H1 (cell line): Measurements from ENCODE around the gene NUDT2. TPM values are rescaled to one million over a fixed set of nuclear protein-coding genes. Genes with fewer than 3 reads are reported as not detected.

Experiments used
- CTCF ChIA-PET: fragments of 300-600 bp; sonication (Branson Sonifier 250); formaldehyde crosslinking; loops from one replicate; lab custom pipeline; 2021; ENCODE audit not compliant: partially characterized antibody; lab: Charles Lee
- POLR2A ChIA-PET: fragments of 300-600 bp; sonication (Branson Sonifier 250); formaldehyde crosslinking; loops from one replicate; lab custom pipeline; 2021; ENCODE audit warnings: inconsistent platforms; ENCODE audit not compliant: partially characterized antibody; lab: Charles Lee
- DNase-seq, 2 experiments: peaks; one replicate each; pipeline versions ENCODE4 v3.0.0 to v3.0.0-alpha.2; 2010 to 2022; ENCODE audit warnings: low spot score in 2 of 2, low read depth in 1 of 2, mixed read lengths in 1 of 2
- FAIRE-seq: peaks from 2 replicates; lab custom pipeline; 2011; peaks lifted over from hg19 to GRCh38; lab: Jason Lieb, UNC
- H2AFZ ChIP-seq: 2 replicates; pipeline ENCODE4 v1.8.1; 2012; ENCODE audit warnings: low read length, inconsistent platforms
- H2AK5ac ChIP-seq: 2 replicates; pipeline ENCODE4 v1.6.1; 2013; ENCODE audit warnings: low read depth, low read length
- H2BK120ac ChIP-seq: replicated peaks from 2 replicates; pipeline ENCODE3; 2013; ENCODE audit warnings: low read depth, low read length, inconsistent platforms
- H2BK12ac ChIP-seq: 2 replicates; pipeline ENCODE4 v1.6.1; 2013; ENCODE audit warnings: low read depth, low read length
- H2BK15ac ChIP-seq: 2 replicates; pipeline ENCODE4 v1.6.1; 2013; ENCODE audit warnings: low read length
- H2BK20ac ChIP-seq: 2 replicates; pipeline ENCODE4 v1.6.1; 2013; ENCODE audit warnings: low read length
- H2BK5ac ChIP-seq: 2 replicates; pipeline ENCODE4 v1.6.1; 2013; ENCODE audit warnings: low read depth, low read length
- H3K14ac ChIP-seq: 2 replicates; pipeline ENCODE4 v1.6.1; 2013; ENCODE audit warnings: inconsistent platforms; ENCODE audit not compliant: insufficient read length
- H3K18ac ChIP-seq: 2 replicates; pipeline ENCODE4 v1.6.1; 2013; ENCODE audit warnings: low read length; ENCODE audit errors: extremely low read depth
- H3K23ac ChIP-seq: 2 replicates; pipeline ENCODE4 v1.6.1; 2013; ENCODE audit warnings: inconsistent platforms; ENCODE audit not compliant: insufficient read length
- H3K23me2 ChIP-seq: 2 replicates; pipeline ENCODE4 v1.6.1; 2013; ENCODE audit warnings: low read depth, low read length
- H3K27ac ChIP-seq: 2 replicates; pipeline ENCODE4 v1.6.1; 2011; ENCODE audit warnings: low read depth, low read length, inconsistent platforms
- H3K27me3 ChIP-seq, 4 experiments: replicated peaks in 1 of 4; 1 replicate in 1 of 4; 2 replicates in 3 of 4; pipeline versions ENCODE4 v1.6.1 to v1.8.1; 2011 to 2013; ENCODE audit warnings: low read length in 3 of 4, mild to moderate bottlenecking in 3 of 4, inconsistent platforms in 2 of 4, mixed read lengths in 2 of 4, moderate library complexity in 1 of 4; ENCODE audit not compliant: control insufficient read depth in 3 of 4, insufficient read depth in 3 of 4; ENCODE audit errors: extremely low read depth in 1 of 4
- H3K36me3 ChIP-seq, 4 experiments: 2 replicates each; pipeline versions ENCODE4 v1.6.1 to v1.8.1; 2011 to 2013; ENCODE audit warnings: mild to moderate bottlenecking in 4 of 4, low read length in 3 of 4, moderate library complexity in 2 of 4, control low read depth in 1 of 4, inconsistent platforms in 1 of 4; ENCODE audit not compliant: insufficient read depth in 4 of 4, control insufficient read depth in 2 of 4
- H3K4ac ChIP-seq: replicated peaks from 2 replicates; pipeline ENCODE3; 2013; ENCODE audit warnings: low read length, low read depth, mixed read lengths, inconsistent platforms; ENCODE audit not compliant: insufficient read length
- H3K4me1 ChIP-seq, 4 experiments: replicated peaks in 1 of 4; 1 replicate in 1 of 4; 2 replicates in 3 of 4; pipeline versions ENCODE4 v1.6.1 to v1.8.1; 2011 to 2013; ENCODE audit warnings: low read length in 3 of 4, inconsistent platforms in 2 of 4, mixed read lengths in 1 of 4; ENCODE audit not compliant: insufficient read depth in 4 of 4, control insufficient read depth in 3 of 4
- H3K4me2 ChIP-seq, 2 experiments: 2 replicates each; pipeline versions ENCODE4 v1.6.1 to v1.8.1; 2011 to 2013; ENCODE audit warnings: low read depth in 2 of 2, low read length in 2 of 2, control low read depth in 1 of 2, inconsistent platforms in 1 of 2, mild to moderate bottlenecking in 1 of 2; ENCODE audit not compliant: insufficient read depth in 1 of 2
- H3K4me3 ChIP-seq, 4 experiments: fragments of 200-600, 300-600 bp in 1 of 4; sonication (generic), shearing (Covaris generic), sonication (Bioruptor Twin) in 1 of 4; 2 replicates each; pipeline versions ENCODE4 v1.5.1 to v1.8.1; 2011 to 2016; ENCODE audit warnings: low read length in 4 of 4, low read depth in 3 of 4, control low read depth in 2 of 4, inconsistent platforms in 2 of 4, mild to moderate bottlenecking in 2 of 4, mixed read lengths in 1 of 4, moderate library complexity in 1 of 4; ENCODE audit not compliant: insufficient read depth in 2 of 4; ENCODE audit errors: extremely low read depth in 1 of 4
- H3K56ac ChIP-seq: replicated peaks from 2 replicates; pipeline ENCODE3; 2013; ENCODE audit warnings: low read depth, mild to moderate bottlenecking, mixed read lengths, low read length, inconsistent platforms; ENCODE audit not compliant: insufficient read length
- H3K79me1 ChIP-seq: 2 replicates; pipeline ENCODE4 v1.6.1; 2013; ENCODE audit warnings: low read depth, low read length, control low read depth
- H3K79me2 ChIP-seq, 2 experiments: 2 replicates each; pipeline versions ENCODE4 v1.6.1 to v1.8.1; 2012 to 2013; ENCODE audit warnings: low read length in 2 of 2, mild to moderate bottlenecking in 2 of 2, inconsistent platforms in 1 of 2; ENCODE audit not compliant: insufficient read depth in 2 of 2, control insufficient read depth in 1 of 2
- H3K9ac ChIP-seq, 4 experiments: replicated peaks in 1 of 4; 1 replicate in 1 of 4; 2 replicates in 3 of 4; pipeline versions ENCODE4 v1.6.1 to v1.8.1; 2011 to 2013; ENCODE audit warnings: low read depth in 3 of 4, low read length in 3 of 4, control low read depth in 2 of 4, mild to moderate bottlenecking in 2 of 4, moderate library complexity in 2 of 4, inconsistent platforms in 1 of 4; ENCODE audit errors: extremely low read depth in 1 of 4
- H3K9me3 ChIP-seq, 2 experiments: 2 replicates each; pipeline versions ENCODE4 v1.6.1 to v1.8.1; 2012 to 2013; ENCODE audit warnings: mild to moderate bottlenecking in 2 of 2, moderate library complexity in 2 of 2, control low read depth in 1 of 2, inconsistent platforms in 1 of 2, low read depth in 1 of 2, low read length in 1 of 2, mixed read lengths in 1 of 2; ENCODE audit not compliant: insufficient read depth in 2 of 2
- H4K20me1 ChIP-seq, 2 experiments: replicated peaks in 1 of 2; 2 replicates each; pipeline versions ENCODE3 to v1.8.1; 2011 to 2013; ENCODE audit warnings: inconsistent platforms in 2 of 2, low read length in 2 of 2, mild to moderate bottlenecking in 1 of 2; ENCODE audit not compliant: insufficient read depth in 2 of 2, control insufficient read depth in 1 of 2
- H4K5ac ChIP-seq: 2 replicates; pipeline ENCODE4 v1.6.1; 2013; ENCODE audit warnings: low read length, low read depth, mixed read lengths, inconsistent platforms; ENCODE audit not compliant: insufficient read length
- H4K8ac ChIP-seq: 2 replicates; pipeline ENCODE4 v1.8.0; 2013; ENCODE audit warnings: mild to moderate bottlenecking, moderate library complexity, low read length, inconsistent platforms; ENCODE audit not compliant: insufficient read depth; ENCODE audit errors: extremely low read depth
- H4K91ac ChIP-seq: replicated peaks from 2 replicates; pipeline ENCODE3; 2013; ENCODE audit warnings: low read length, mixed read lengths, inconsistent platforms; ENCODE audit not compliant: insufficient read length
- ASH2L ChIP-seq: fragments of 200-600, 300-600 bp; sonication (generic); IDR thresholded peaks from one replicate; pipeline ENCODE4 v1.7.1; 2017; ENCODE audit warnings: low read length
- CBX8 ChIP-seq: fragments of 300-800, 300-1000 bp; sonication (generic); IDR thresholded peaks from 2 replicates; pipeline ENCODE4 v1.7.1; 2016; ENCODE audit warnings: low read depth, low read length, borderline replicate concordance
- CHD2 ChIP-seq: IDR thresholded peaks from 2 replicates; pipeline ENCODE4 v1.6.1; 2012; ENCODE audit warnings: low read length, improper control_type of control experiment
- CREB1 ChIP-seq: IDR thresholded peaks from 2 replicates; pipeline ENCODE4 v1.6.1; 2012; ENCODE audit warnings: inconsistent platforms
- KDM4A ChIP-seq: IDR thresholded peaks from one replicate; pipeline ENCODE4 v1.7.1; 2012; ENCODE audit warnings: low read depth, mild to moderate bottlenecking, moderate library complexity, low read length, inconsistent platforms; ENCODE audit not compliant: severe bottlenecking
- MAX ChIP-seq: IDR thresholded peaks from 2 replicates; pipeline ENCODE4 v1.6.1; 2012; ENCODE audit warnings: inconsistent platforms
- RAD21 ChIP-seq, 2 experiments: IDR thresholded peaks in 1 of 2; conservative IDR thresholded peaks in 1 of 2; 2 replicates each; pipeline ENCODE4 v1.6.1; 2011; ENCODE audit warnings: low read depth in 2 of 2, low read length in 2 of 2, improper control_type of control experiment in 1 of 2, inconsistent platforms in 1 of 2, mild to moderate bottlenecking in 1 of 2, moderate library complexity in 1 of 2
- SIN3A ChIP-seq, 2 experiments: IDR thresholded peaks in 1 of 2; conservative IDR thresholded peaks in 1 of 2; 2 replicates each; pipeline ENCODE4 v1.6.1; 2011 to 2012; ENCODE audit warnings: low read length in 2 of 2, improper control_type of control experiment in 1 of 2, low read depth in 1 of 2, mild to moderate bottlenecking in 1 of 2
- SIX5 ChIP-seq: IDR thresholded peaks from 2 replicates; pipeline ENCODE4 v1.6.1; 2011; ENCODE audit warnings: mild to moderate bottlenecking, low read depth, low read length
- SP1 ChIP-seq: IDR thresholded peaks from 2 replicates; pipeline ENCODE4 v1.6.1; 2011; ENCODE audit warnings: low read depth, low read length
- SRF ChIP-seq: IDR thresholded peaks from 2 replicates; pipeline ENCODE4 v1.6.1; 2011; ENCODE audit warnings: mild to moderate bottlenecking, low read depth, low read length, moderate library complexity
- TEAD4 ChIP-seq: IDR thresholded peaks from 2 replicates; pipeline ENCODE4 v1.6.1; 2012; ENCODE audit warnings: low read depth, low read length, inconsistent platforms, mixed read lengths
- WGBS, 2 experiments: shearing (Covaris generic) in 1 of 2; methylation state at CpG; one replicate each; pipeline versions ENCODE4 v1.1.6 to v1.1.7; 2013 to 2015; ENCODE audit warnings: low lambda C conversion rate in 2 of 2, mixed read lengths in 2 of 2, inconsistent platforms in 1 of 2, low coverage in 1 of 2, missing lambda C conversion rate in 1 of 2; ENCODE audit not compliant: insufficient replicate concordance in 2 of 2, insufficient coverage in 1 of 2, insufficient read length in 1 of 2; ENCODE audit errors: extremely low coverage in 1 of 2, missing lambda C conversion rate in 1 of 2; 5-methylcytosine and 5-hydroxymethylcytosine counted together
- polyA plus RNA-seq, 7 experiments: library from polyadenylated mRNA; depleted of rRNA in 3 of 7; stranded (reverse) in 5 of 7; unstranded in 2 of 7; fragments of >200 nt in 5 of 7; fragments of 200-250 nt in 2 of 7; gene quantifications; 1 replicate in 5 of 7; 2 replicates in 1 of 7; 4 replicates in 1 of 7; pipeline versions ENCODE4 v1.2.1 to v1.2.3, GENCODE V29; 2011 to 2013; ENCODE audit warnings: missing spikeins in 2 of 7, mixed read lengths in 2 of 7
- total RNA-seq: library from RNA; stranded (reverse); fragmentation: NEBNext Ultra II Directional; extraction: Animal tissue kit (Norgen Biotek cat#: 25700); gene quantifications from 2 replicates; pipeline ENCODE4 v1.2.1, GENCODE V29; 2021

NUDT2 gene
- total and polyA plus RNA-seq, 2 of the 8 experiments (the other 6 are each of a cell fraction or from before 2014, with no cell fraction given) = 16.7 to 23.7 TPM

- H3K79me1 ChIP-seq = no peaks in the 10 kb centered on the region
- H3K27me3 ChIP-seq = peaks cover 3 to 34% (median 32%) of the 10 kb centered on the region in 4 experiments
- WGBS, 2 experiments = 5% methylated on average over 34 of the region's 35 CpGs; no CpG with 5 or more reads in 1 of the 2 experiments
- no peaks in the 10 kb centered on the region for H3K79me2 ChIP-seq
- H3K4me3 ChIP-seq = peak overlapping the region; percentile 59 to 76 (median 64)
- no peaks in the 10 kb centered on the region for H3K9me3 ChIP-seq
- H3K4me2 ChIP-seq = peak overlapping the region; percentile 97
- H2BK12ac ChIP-seq = peak overlapping the region; percentile 75; the same call in 1 of the 2 replicates
- H3K23ac ChIP-seq = no peak overlapping the region
- H3K14ac ChIP-seq = no peak overlapping the region
- H3K27ac ChIP-seq = no peak overlapping the region
- no peaks in the 10 kb centered on the region for H3K36me3 ChIP-seq
- H3K18ac ChIP-seq = peak overlapping the region; percentile 83; the same call in 1 of the 2 replicates
- peaks cover 33% of the 10 kb centered on the region for H3K23me2 ChIP-seq
- no peak overlapping the region for H2BK120ac ChIP-seq
- H3K4ac ChIP-seq = no peak overlapping the region
- CTCF ChIA-PET = interaction anchor here (0.6 to 19.4 kb wide), 28 partner anchors 8 to 565 kb away, joined by 3 to 350 read pairs (median 3); no protein-coding TSS in a partner anchor
- no peak overlapping the region for H4K5ac ChIP-seq
- peak; percentile 94 for FAIRE-seq
- no peak overlapping the region for H2BK15ac ChIP-seq
- H2BK5ac ChIP-seq = 0 out of 2 replicates have a peak overlapping the region, but pooled peaks have one; percentile 68
- peak; percentile 80 to 96 for DNase-seq
- peaks cover 6 to 15% (median 7%) of the 10 kb centered on the region in 4 experiments for H3K4me1 ChIP-seq
- POLR2A ChIA-PET = interaction anchor here (1.3 to 1.5 kb wide), 3 partner anchors 45 to 125 kb away, joined by 3 to 7 read pairs (median 5); no protein-coding TSS in a partner anchor
- H4K8ac ChIP-seq = no peak overlapping the region
- no peak overlapping the region for H2BK20ac ChIP-seq
- H3K56ac ChIP-seq = no peak overlapping the region
- 0 out of 7 replicates have a peak overlapping the region, but pooled peaks of 1 of the 4 experiments have one; percentile 5 for H3K9ac ChIP-seq
- no peaks in the 10 kb centered on the region for H4K20me1 ChIP-seq
- H4K91ac ChIP-seq = no peak overlapping the region
- H2AFZ ChIP-seq = peak overlapping the region; percentile 95
- no peak overlapping the region for H2AK5ac ChIP-seq
- TF ChIP-seq MAX (peak; percentile 48; the same call in 1 of the 2 replicates), SP1 (no peak), CREB1 (peak; percentile 75), SRF (no peak), RAD21 (IDR thresholded peaks at IDR 0.05 in 1 of 2, conservative IDR thresholded peaks at IDR 0.05 in 1 of 2; ENCODE audit: low read depth in 2 of 2, low read length in 2 of 2) (peak; percentile 97 to 98), KDM4A (peak; percentile 75), CBX8 (no peak), ASH2L (peak; percentile 46), TEAD4 (peak; percentile 90), SIN3A (conservative IDR thresholded peaks at IDR 0.05 in 1 of 2, IDR thresholded peaks at IDR 0.05 in 1 of 2; ENCODE audit: low read depth in 1 of 2, low read length in 2 of 2) (peak; percentile 40 to 85; a peak in 2 of 4 replicates), SIX5 (no peak), CHD2 (peak; percentile 46; the same call in 1 of the 2 replicates)
Measured at GRCh38 chr9:34379334-34380033, 50.1 kb downstream of the NUDT2 start.
